Measurements from ENCODE around the gene KLK2.

KLK2 gene

GRCh38 chr19:50851620-50852019 is 21.6 kb upstream of the KLK2 start:
- no peak for DNase-seq

GRCh38 chr19:50854636-50855410 is 18.4 kb upstream of the KLK2 start, which contains the start of gene KLK3:
TSS of gene KLK3 (plus strand) at chr19:50854915. CDS start at chr19:50854956, 41 bp downstream.
- DNase-seq, result no peak

GRCh38 chr19:50857366-50857765 is 15.9 kb upstream of the KLK2 start:
- no peak for DNase-seq

- peak; percentile 70 for DNase-seq
Measured at GRCh38 chr19:50858886-50859285, 14.4 kb upstream of the KLK2 start.

- no peak for DNase-seq
Measured at GRCh38 chr19:50859849-50860248, 13.4 kb upstream of the KLK2 start.

- no peak for DNase-seq
Measured at GRCh38 chr19:50861010-50861409, 12.2 kb upstream of the KLK2 start.

GRCh38 chr19:50861496-50862286 is 11.5 kb upstream of the KLK2 start:
- no peak for DNase-seq

GRCh38 chr19:50869479-50869878 is 3.8 kb upstream of the KLK2 start:
- DNase-seq, result no peak

GRCh38 chr19:50870417-50871089 is 2.7 kb upstream of the KLK2 start:
- DNase-seq, result no peak

GRCh38 chr19:50874211-50874610 is 972 bp downstream of the KLK2 start:
- DNase-seq, result no peak

GRCh38 chr19:50875795-50876422 is 2.7 kb downstream of the KLK2 start:
- DNase-seq, result no peak

- DNase-seq, result no peak
Measured at GRCh38 chr19:50876456-50876855, 3.2 kb downstream of the KLK2 start.

GRCh38 chr19:50877338-50877737 is 4.1 kb downstream of the KLK2 start:
- no peak for DNase-seq

GRCh38 chr19:50878851-50879250 is 5.6 kb downstream of the KLK2 start:
- no peak for DNase-seq

GRCh38 chr19:50880241-50880640 is 7.0 kb downstream of the KLK2 start:
- no peak for DNase-seq

- no peak for DNase-seq
Measured at GRCh38 chr19:50882188-50882587, 8.9 kb downstream of the KLK2 start.

- DNase-seq, result no peak
Measured at GRCh38 chr19:50889638-50890037, 16.4 kb downstream of the KLK2 start.

GRCh38 chr19:50890422-50891252 is 17.4 kb downstream of the KLK2 start:
- DNase-seq, result no peak

GRCh38 chr19:50891253-50891625 is 18.0 kb downstream of the KLK2 start:
- no peak for DNase-seq

- no peak for DNase-seq
Measured at GRCh38 chr19:50893047-50893736, 20.0 kb downstream of the KLK2 start.

GRCh38 chr19:50894478-50895356 is 21.5 kb downstream of the KLK2 start:
- DNase-seq, result no peak
